ENCODE results near the gene NDUFB6.

DNA sequence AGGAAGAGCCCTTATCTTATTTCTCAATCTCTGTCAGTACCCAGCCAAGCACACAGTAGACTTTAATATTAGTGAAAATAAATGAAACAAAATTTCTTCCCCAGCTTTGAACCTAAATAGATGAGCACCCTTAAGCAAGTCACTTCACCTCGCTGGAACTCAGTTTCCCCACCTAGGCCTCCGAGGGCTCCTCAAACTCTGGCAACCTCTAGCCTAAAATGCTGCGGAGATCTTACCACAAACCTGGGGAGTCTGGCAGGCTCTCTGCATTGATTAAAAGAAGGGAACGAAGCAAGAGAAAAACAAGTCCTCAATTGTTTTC, 47.3 kb downstream of the NDUFB6 start:
- TF ChIP-seq POLR2A (IDR thresholded peaks at IDR 0.05; ENCODE audit: low read length) (no peak), GATA1 (IDR thresholded peaks at IDR 0.05; ENCODE audit: low read depth, low read length) (no peak)

Measured in erythroblast (primary cell).